GM12878 (cell line): ENCODE measurements around the gene UIMC1.

Experiments
- ATF2 ChIP-seq: IDR thresholded peaks from 2 replicates; pipeline ENCODE4 v1.6.1; 2012; ENCODE audit warnings: low read length, inconsistent platforms
- BRCA1 ChIP-seq: IDR thresholded peaks from 2 replicates; pipeline ENCODE4 v1.6.1; 2011; ENCODE audit warnings: low read depth, low read length, improper control_type of control experiment
- CEBPZ ChIP-seq: fragments of 150-350 bp; IDR thresholded peaks from 2 replicates; pipeline ENCODE4 v1.6.1; 2016; ENCODE audit warnings: low read depth, low read length
- CTCF ChIP-seq, 3 experiments: IDR thresholded peaks in 2 of 3; conservative IDR thresholded peaks in 1 of 3; 2 replicates each; pipeline ENCODE4 v1.5.1; 2011; ENCODE audit warnings: low read depth in 3 of 3, low read length in 3 of 3, mild to moderate bottlenecking in 3 of 3, control low read depth in 2 of 3, moderate library complexity in 2 of 3, inconsistent platforms in 1 of 3, mixed read lengths in 1 of 3; ENCODE audit not compliant: control insufficient read depth in 2 of 3, insufficient read depth in 1 of 3; ENCODE audit errors: extremely low read depth in 1 of 3
- MYC ChIP-seq: IDR thresholded peaks from 2 replicates; pipeline ENCODE4 v1.6.1; 2011; ENCODE audit warnings: mild to moderate bottlenecking, low read length, moderate library complexity, inconsistent platforms; ENCODE audit not compliant: insufficient read depth, insufficient replicate concordance, insufficient read length, severe bottlenecking
- NBN ChIP-seq: fragments of 450-650 bp; IDR thresholded peaks from 2 replicates; pipeline ENCODE4 v1.6.1; 2016
- NFIC ChIP-seq: IDR thresholded peaks from 2 replicates; pipeline ENCODE4 v1.6.1; 2012; ENCODE audit warnings: low read depth, mild to moderate bottlenecking, inconsistent platforms, low read length, moderate library complexity
- NFXL1 ChIP-seq: fragments of 450-650 bp; IDR thresholded peaks from 2 replicates; pipeline ENCODE4 v1.6.1; 2017; ENCODE audit warnings: antibody characterized with exemption, mild to moderate bottlenecking, borderline replicate concordance
- POLR2A ChIP-seq: IDR thresholded peaks from 2 replicates; pipeline ENCODE4 v1.6.1; 2011; ENCODE audit warnings: low read depth, mild to moderate bottlenecking, low read length
- REST ChIP-seq: IDR thresholded peaks from 2 replicates; pipeline ENCODE4 v1.6.1; 2012; ENCODE audit warnings: mild to moderate bottlenecking, low read depth, low read length
- SMC3 ChIP-seq: IDR thresholded peaks from 2 replicates; pipeline ENCODE4 v1.6.1; 2011; ENCODE audit warnings: low read length, improper control_type of control experiment, borderline replicate concordance
- STAT3 ChIP-seq: IDR thresholded peaks from 2 replicates; pipeline ENCODE4 v1.6.1; 2011; ENCODE audit warnings: low read depth, low read length, improper control_type of control experiment
- TAF1 ChIP-seq: IDR thresholded peaks from 2 replicates; pipeline ENCODE4 v1.6.1; 2011; ENCODE audit warnings: mild to moderate bottlenecking, low read depth, low read length, borderline replicate concordance
- ZNF274 ChIP-seq: IDR thresholded peaks from one replicate; pipeline ENCODE4 v1.8.0; 2011; ENCODE audit not compliant: insufficient read length, insufficient read depth

GRCh38 chr5:176994460-176995121 is 12.0 kb downstream of the UIMC1 start:
- TF ChIP-seq STAT3 = no peak
- TF ChIP-seq CTCF (IDR thresholded peaks at IDR 0.05 in 2 of 3, conservative IDR thresholded peaks at IDR 0.05 in 1 of 3; ENCODE audit: control insufficient read depth in 2 of 3, extremely low read depth in 1 of 3, insufficient read depth in 1 of 3, low read depth in 3 of 3, low read length in 3 of 3) = no peak
- no peak for TF ChIP-seq ZNF274
- TF ChIP-seq NFXL1 = no peak
- no peak for TF ChIP-seq POLR2A
- TF ChIP-seq SMC3 = no peak
- TF ChIP-seq NFIC = peak; percentile 47; the same call in 1 of the 2 replicates
- TF ChIP-seq REST = no peak
- TF ChIP-seq TAF1 = no peak
- TF ChIP-seq CEBPZ = no peak
- TF ChIP-seq BRCA1 = no peak
- TF ChIP-seq MYC = no peak
- TF ChIP-seq NBN = peak; percentile 70
- no peak for TF ChIP-seq ATF2
